Right atrium auricular region (tissue), 2 donors: ENCODE results near the gene VWA7. TPM values are rescaled to one million over a fixed set of nuclear protein-coding genes. Genes with fewer than 3 reads are reported as not detected.
A peak's percentile ranks its signal among the peaks of the same experiment; 100 is the strongest.

ENCODE experiments used
- DNase-seq: peaks from one replicate; pipeline ENCODE4 v3.0.0-alpha.2; 2019; ENCODE audit warnings: low spot score
- H3K27ac ChIP-seq, 2 donors: fragments of 200-600 bp; sonication (generic); 1 replicate in 1 of 2; 2 replicates in 1 of 2; pipeline ENCODE4 v1.5.1; 2016 to 2019
- H3K27me3 ChIP-seq, 2 donors: fragments of 200-600 bp; sonication (generic); one replicate each; pipeline versions ENCODE4 v1.5.1 to v1.6.0; 2017 to 2019
- H3K36me3 ChIP-seq: fragments of 200-600 bp; sonication (generic); one replicate; pipeline ENCODE4 v1.5.1; 2016
- H3K4me1 ChIP-seq, 2 donors: fragments of 200-600 bp; sonication (generic); one replicate each; pipeline versions ENCODE4 v1.5.1 to v1.6.0; 2017 to 2019
- H3K4me3 ChIP-seq, 2 donors: fragments of 200-600 bp; sonication (generic); 1 replicate in 1 of 2; 2 replicates in 1 of 2; pipeline ENCODE4 v1.5.1; 2017 to 2019; ENCODE audit warnings: mild to moderate bottlenecking in 1 of 2, moderate library complexity in 1 of 2
- H3K9me3 ChIP-seq, 2 donors: fragments of 200-600 bp; sonication (generic); one replicate each; pipeline ENCODE4 v1.5.1; 2019
- total RNA-seq, 2 donors: library from RNA; depleted of rRNA; stranded (reverse); fragments of >200 nt; gene quantifications; one replicate each; pipeline ENCODE4 v1.1.0, GENCODE V29; 2016
- TF ChIP-seq, protein P1 (sequence below), 2 donors: fragments of 200-600 bp; sonication (generic); IDR thresholded peaks; one replicate each; pipeline ENCODE4 v1.5.1; 2019; ENCODE audit warnings: antibody characterized with exemption in 2 of 2

VWA7 gene
- total RNA-seq, 2 donors from 2014 or later, result 4.1 to 7.5 TPM

DNA sequence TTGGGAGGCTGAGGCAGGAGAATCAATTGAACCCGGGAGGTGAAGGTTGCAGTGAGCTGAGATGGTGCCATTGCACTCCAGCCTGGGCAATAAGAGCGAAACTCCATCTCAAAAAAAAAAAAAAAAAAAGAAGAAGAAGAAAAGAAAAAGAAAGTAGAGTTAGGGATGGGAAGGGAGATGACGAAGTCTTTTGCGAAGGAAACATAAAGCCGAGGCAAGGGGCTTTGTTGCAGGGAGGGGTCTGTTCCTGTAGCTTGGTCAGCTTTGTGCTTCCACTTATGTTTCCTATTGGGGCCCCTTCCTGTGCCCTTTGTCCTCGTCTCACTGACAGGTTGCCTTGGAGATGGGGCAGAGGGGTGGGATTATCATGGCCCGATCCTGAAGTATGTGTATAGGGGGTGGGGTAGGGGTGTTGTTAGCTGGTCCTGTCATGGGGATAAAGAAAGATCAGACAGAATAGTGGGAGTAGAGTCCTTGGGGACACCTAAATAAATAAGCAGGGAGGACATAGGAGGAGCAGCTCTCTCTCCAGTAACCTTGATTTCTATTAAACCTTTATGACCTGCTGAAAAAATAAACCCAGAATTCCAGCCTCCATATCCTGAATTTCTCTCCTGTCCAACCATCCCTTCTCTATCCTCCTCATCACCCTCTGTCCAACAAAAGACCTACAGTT, 39.7 kb downstream of the VWA7 start:
- H3K27ac ChIP-seq, result peak overlapping the region; percentile 93 to 96
- H3K4me3 ChIP-seq, result no peak overlapping the region
- peaks cover 0 to 57% of the 10 kb centered on the region in 2 donors for H3K4me1 ChIP-seq

DNA sequence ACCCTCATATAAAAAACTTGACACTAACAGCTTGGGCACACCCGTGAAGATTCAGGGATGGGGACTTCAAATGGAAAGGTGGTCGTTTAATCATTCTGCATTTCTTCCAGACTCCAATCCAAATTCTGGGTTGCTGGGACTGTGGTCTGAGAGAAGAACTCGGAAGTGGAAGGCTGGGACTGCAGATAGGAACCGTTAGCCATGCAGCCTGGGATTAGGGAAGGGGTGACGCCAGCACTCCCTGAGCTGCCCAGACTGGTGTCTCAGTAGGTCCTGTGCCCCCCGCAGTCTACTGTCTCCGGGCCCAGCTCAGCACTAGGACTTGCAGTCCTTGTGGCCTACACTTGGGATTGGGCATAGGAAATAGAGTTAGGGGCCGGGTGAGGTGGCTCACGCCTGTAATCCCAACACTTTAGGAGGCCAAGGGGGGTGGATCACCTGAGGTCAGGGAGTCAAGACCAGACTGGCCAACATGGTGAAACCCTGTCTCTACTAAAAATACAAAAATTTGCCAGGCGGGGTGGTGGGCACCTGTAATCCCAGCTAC, 40.3 kb downstream of the VWA7 start:
- peak overlapping the region; percentile 72 for H3K4me3 ChIP-seq
- H3K9me3 ChIP-seq, result no peaks in the 10 kb centered on the region
- H3K4me1 ChIP-seq, result peaks cover 0 to 57% of the 10 kb centered on the region in 2 donors
- DNase-seq, result peak; percentile 60
- peaks cover 25% of the 10 kb centered on the region for H3K36me3 ChIP-seq
- H3K27me3 ChIP-seq, result no peaks in the 10 kb centered on the region
- TF ChIP-seq, protein P1, sequence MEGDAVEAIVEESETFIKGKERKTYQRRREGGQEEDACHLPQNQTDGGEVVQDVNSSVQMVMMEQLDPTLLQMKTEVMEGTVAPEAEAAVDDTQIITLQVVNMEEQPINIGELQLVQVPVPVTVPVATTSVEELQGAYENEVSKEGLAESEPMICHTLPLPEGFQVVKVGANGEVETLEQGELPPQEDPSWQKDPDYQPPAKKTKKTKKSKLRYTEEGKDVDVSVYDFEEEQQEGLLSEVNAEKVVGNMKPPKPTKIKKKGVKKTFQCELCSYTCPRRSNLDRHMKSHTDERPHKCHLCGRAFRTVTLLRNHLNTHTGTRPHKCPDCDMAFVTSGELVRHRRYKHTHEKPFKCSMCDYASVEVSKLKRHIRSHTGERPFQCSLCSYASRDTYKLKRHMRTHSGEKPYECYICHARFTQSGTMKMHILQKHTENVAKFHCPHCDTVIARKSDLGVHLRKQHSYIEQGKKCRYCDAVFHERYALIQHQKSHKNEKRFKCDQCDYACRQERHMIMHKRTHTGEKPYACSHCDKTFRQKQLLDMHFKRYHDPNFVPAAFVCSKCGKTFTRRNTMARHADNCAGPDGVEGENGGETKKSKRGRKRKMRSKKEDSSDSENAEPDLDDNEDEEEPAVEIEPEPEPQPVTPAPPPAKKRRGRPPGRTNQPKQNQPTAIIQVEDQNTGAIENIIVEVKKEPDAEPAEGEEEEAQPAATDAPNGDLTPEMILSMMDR (IDR thresholded peaks at IDR 0.05), result no peak
- peak overlapping the region; percentile 93 to 96 for H3K27ac ChIP-seq

More for the DNA sequence above, 39.7 kb downstream of the VWA7 start:
- TF ChIP-seq, protein P1 (IDR thresholded peaks at IDR 0.05), result no peak
- H3K9me3 ChIP-seq, result no peaks in the 10 kb centered on the region
- H3K27me3 ChIP-seq, result no peaks in the 10 kb centered on the region
- DNase-seq, result no peak
- peaks cover 19% of the 10 kb centered on the region for H3K36me3 ChIP-seq

DNA sequence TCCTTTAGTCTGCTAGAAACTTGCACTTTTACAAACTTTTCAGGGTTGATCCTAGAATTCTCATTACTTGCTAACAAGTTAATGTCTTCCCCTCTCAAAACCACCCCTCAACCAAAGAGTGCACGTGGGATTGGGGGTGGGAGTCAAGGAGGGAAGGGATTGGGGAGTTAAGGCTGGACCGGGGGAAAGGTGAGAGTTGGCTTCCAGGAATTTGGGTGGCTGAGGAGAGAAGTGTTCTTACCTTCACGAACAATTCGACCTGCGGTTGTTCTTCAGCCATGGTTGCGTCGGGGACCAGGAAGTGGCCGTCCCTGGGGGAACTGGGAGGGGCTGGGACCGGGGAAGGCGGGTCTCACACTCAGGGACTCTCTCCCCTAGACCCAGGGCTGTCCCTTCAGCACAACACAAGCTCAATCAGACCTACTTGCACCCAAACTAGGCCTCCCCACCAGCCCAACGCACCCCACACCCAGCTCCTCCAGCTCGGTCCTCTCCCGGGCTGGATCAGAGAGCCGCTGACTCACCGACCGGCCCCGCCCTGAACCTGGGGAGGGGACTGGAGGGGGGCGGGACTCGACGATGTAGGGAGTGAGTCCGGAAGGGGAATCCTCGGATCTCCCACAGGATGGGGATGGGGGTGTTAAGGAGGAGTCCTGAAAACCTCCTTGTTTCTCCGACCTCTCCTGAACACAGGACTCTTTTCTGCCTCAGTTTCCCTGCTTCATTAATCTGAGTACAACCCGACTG, 40.9 kb downstream of the VWA7 start, which contains the start of gene CLIC1:
Gene CLIC1, minus strand, starts transcription at position 510 of the 747 bp plus-strand sequence. Its CDS starts 230 bp downstream, at position 280.
- DNase-seq, result peak; percentile 94
- TF ChIP-seq, protein P1 (IDR thresholded peaks at IDR 0.05), result no peak
- Histone ChIP-seq H3K4me1 (peaks cover 0 to 57% of the 10 kb centered on the region in 2 donors), H3K36me3 (peaks cover 32% of the 10 kb centered on the region), H3K27me3 (no peaks in the 10 kb centered on the region), H3K4me3 (peak within 1 kb of the TSS; percentile 72), H3K9me3 (no peaks in the 10 kb centered on the region), H3K27ac (peak within 1 kb of the TSS; percentile 93 to 96)

DNA sequence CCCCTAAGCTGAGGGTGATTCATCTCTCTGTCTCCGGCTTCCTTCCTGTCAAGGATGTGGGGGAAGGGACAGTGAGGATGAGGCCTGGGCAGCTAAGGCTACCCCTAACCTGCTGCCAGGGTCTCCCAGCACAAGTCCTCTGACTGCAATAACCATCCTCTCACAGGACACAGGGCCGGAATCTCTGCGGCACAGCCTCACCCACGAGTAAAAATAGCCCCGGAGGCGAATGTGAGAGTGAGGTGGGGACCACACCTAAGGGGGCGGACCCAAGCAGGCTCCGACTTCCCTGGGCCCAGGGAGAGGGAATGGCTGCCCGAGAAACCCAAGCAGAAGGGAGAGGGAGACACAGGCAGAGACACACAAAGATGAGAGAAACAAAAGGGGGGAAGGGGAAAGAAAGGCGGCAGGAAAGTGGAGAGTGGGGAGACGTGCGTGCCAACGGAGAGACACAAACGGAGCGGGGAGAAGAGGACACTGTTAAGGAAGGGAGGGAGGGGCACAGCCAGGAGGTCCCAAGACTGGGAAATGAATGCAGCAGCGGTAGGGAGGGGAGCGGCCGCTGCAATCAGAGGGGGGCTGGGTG, 42.2 kb downstream of the VWA7 start:
- no peaks in the 10 kb centered on the region for H3K9me3 ChIP-seq
- TF ChIP-seq, protein P1 (IDR thresholded peaks at IDR 0.05), result no peak
- DNase-seq, result peak; percentile 75
- H3K27ac ChIP-seq, result peak overlapping the region; percentile 93 to 96
- no peaks in the 10 kb centered on the region for H3K27me3 ChIP-seq
- peak overlapping the region; percentile 72 for H3K4me3 ChIP-seq
- peaks cover 0 to 59% of the 10 kb centered on the region in 2 donors for H3K4me1 ChIP-seq
- peaks cover 42% of the 10 kb centered on the region for H3K36me3 ChIP-seq

DNA sequence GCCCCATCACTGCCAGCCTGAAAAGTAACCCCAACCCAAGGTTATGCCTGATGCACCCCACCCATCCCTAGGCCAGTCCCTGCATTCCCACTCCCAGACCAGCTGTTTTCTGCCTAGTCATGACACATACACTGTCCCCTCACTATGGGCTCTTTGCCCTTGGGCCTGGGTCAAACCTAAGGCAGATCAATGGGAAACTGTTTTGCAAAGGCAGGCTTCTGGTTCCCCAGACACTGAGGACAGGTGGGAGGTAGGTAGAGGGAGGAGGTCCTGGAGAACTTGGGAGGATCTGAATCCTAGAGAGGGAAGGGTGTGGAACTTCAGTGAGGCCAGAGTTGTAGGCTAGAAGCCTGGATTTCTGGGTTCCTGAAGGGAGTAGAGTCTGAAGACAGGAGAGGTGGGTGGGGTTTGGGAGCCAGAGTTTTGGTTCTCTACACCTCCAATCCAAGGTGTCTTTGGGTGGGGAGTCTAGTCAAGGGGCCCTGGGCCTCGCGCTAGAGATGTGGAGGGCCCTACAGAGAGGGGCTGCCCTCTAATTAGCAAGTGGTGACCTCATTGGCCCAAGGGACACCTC, 42.8 kb downstream of the VWA7 start:
- Histone ChIP-seq H3K27ac (peak overlapping the region; percentile 93 to 96), H3K9me3 (no peaks in the 10 kb centered on the region), H3K4me1 (peaks cover 0 to 56% of the 10 kb centered on the region in 2 donors), H3K27me3 (no peaks in the 10 kb centered on the region), H3K36me3 (peaks cover 42% of the 10 kb centered on the region), H3K4me3 (peak overlapping the region; percentile 72)
- TF ChIP-seq, protein P1 (IDR thresholded peaks at IDR 0.05), result no peak
- no peak for DNase-seq
